RKO (cell line): ENCODE measurements around the gene CNGB1.
A peak's percentile ranks its signal among the peaks of the same experiment; 100 is the strongest.
"Not testable (repeated sequence)": the region's sequence is repeated elsewhere in the genome, so short reads cannot be mapped to it uniquely, and the experiment has no call there.

Experiments
- DNase-seq: peaks from one replicate; pipeline ENCODE4 v3.0.0-alpha.2; 2016; ENCODE audit warnings: low spot score

CNGB1 gene

DNA sequence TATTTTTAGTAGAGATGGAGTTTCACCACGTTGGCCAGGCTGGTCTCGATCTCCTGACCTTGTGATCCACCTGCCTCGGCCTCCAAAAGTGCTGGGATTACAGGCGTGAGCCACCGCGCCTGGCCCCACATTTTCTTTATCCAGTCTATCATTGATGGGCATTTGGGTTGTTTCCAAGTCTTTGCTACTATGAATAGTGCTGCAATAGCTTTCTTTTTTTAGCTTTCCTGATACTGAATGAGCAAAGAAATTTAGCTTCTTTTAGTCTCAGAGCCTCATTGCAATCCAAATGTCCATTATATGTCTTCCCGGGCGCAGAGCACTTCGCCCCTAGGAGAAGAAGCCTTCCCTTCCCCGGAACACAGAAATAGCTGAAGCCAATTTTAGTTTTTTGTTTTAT lies 112.9 kb downstream of the CNGB1 start:
- DNase-seq, result not testable (repeated sequence)

DNA sequence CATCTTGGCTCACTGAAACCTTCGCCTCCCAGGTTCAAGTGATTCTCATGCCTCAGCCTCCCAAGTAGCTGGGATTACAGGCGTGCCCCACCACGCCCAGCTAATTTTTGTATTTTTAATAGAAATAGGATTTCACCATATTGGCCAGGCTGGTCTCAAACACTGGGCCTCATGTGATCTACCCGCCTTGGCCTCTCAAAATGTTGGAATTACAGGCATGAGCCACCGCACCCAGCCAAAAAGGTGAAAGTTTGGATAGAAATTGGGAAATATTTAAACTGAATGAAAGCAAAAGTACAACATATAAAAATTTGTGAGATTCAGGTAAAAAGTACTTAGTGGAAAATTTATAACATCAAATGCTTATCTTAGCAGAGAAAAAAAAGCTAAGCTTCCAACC lies 115.7 kb downstream of the CNGB1 start:
- DNase-seq, result no peak

DNA sequence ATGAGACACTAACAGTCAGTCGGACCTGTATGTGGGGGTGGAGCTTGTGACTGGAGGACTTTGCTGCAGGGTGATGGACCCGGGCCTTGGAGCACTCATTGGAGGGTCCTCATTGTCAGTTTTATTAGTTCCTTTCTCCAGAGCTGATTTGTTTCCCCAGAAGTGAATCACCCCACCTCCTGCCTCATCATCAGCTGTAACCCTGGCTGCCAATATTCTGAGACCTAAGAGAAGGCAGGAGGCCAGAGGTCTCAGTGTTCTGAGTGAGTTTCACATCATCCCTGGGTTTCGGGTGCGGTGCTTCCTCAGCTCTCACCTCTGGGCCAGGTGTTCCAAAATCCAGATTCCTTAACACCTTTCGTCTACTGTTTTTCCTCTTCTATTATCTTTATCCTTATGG lies 118.7 kb downstream of the CNGB1 start:
- DNase-seq, result no peak

DNA sequence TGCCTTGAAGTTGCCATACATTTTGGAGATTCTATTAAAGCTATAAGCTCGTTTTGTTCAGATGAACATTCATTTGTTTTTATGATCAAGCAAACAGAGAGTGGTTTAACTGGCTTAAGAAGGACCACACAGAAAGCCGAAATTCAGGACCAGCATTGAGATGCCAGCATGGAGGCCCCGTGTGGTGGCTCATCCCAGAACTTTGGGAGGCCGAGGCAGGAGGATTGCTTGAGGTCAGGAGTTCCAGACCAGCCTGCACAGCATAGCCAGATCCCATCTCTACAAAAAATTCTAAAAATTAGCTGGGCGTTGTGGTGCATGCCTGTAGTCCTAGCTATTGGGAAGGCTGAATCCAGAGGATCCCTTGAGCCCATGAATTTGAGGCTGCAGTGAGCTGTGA lies 122.7 kb downstream of the CNGB1 start:
- no peak for DNase-seq

DNA sequence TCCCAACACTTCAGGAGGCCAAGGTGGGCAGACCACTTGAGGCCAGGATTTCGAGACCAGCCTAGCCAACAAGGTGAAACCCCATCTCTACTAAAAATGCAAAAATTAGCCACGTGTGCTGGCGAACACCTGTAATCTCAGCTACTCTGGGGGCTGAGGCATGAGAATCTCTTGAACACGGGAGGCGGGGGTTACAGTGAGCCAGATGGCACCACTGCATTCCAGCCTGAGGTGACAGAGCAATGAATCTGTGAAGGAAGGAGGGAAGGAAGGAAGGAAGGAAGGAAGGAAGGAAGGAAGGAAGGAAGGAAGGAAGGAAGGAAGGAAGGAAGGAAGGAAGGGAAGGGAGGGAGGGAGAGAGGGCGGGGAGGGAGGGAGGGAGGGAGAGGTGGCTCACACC lies 124.0 kb downstream of the CNGB1 start:
- DNase-seq, result not testable (repeated sequence)

DNA sequence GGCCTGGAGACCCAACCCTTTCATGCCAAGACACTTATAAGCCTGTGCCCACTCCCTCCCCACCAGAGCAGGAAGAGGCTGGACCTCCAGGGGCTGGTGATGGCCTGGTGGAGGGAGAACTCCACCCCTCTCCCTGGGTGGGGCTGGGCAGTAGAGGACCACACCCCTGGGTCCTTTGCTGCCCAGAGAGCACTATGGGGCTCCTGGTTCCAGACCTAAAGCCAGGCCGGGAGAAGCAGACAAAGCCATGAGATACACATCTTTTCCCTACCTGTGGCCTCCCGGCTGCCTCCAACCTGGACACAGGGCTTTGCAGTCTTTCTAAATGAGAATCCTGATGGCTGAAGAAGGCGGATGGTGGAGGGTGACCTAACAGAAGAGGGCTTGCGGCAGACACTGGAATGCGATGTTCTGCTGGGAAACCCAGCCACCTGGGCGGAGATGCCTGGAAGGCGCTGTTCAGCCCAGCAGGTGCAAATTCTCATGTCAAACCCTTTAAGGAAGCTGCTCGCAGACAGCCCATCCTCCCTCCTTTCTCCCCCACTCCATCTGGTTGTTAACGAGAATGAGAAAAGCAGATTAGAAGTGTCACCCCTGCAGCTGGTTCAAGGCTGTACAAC lies 124.7 kb downstream of the CNGB1 start:
- DNase-seq, result no peak

DNA sequence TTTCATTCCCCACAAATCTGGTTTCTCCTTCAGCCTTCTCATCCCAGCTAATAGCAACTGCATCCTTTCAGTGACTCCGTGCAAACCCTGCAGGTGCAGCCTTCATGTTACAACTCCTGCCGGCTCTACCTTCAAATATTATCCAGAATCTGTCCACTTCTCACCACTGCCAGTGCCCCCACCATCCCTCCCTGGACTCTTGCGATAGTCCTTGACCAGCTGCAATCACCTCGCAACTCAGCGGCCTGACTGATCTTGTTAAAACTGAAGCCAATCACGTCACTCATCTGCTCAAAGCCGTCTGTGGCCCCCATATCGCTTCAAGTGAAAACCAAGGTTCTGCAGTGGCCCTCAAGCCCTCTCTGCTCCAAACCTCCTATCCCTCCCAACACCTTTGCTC lies 125.8 kb downstream of the CNGB1 start:
- DNase-seq, result no peak

DNA sequence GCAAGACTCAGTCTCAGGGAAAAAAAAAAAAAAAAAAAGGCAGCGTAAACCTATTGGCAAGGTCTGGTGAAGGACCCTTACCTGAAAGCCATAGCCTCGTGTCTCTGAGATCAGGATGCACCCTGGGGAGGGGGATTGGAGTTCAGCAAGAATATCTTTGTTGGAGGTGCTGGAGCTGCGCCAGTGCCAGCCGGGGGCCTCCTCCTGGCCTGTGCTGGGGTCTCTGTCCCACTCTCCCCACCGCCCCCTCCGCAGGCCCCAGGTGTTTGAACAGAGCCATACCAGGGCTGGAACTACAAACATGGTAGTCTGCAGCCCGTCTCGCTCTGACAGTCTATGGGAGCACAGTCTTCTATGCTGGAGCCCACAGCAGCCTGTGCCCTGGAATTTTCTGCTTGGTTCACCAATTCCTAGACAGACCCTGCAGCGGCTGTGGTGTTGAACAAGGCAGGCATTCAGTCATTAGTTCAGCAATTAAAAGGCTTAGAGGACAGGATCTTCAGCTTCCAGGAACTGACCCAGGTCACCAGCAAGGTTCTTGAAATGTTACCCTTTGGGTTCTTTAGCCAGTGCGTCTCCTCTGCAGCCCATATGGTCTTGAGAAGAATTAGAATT lies 126.4 kb downstream of the CNGB1 start:
- DNase-seq, result no peak

DNA sequence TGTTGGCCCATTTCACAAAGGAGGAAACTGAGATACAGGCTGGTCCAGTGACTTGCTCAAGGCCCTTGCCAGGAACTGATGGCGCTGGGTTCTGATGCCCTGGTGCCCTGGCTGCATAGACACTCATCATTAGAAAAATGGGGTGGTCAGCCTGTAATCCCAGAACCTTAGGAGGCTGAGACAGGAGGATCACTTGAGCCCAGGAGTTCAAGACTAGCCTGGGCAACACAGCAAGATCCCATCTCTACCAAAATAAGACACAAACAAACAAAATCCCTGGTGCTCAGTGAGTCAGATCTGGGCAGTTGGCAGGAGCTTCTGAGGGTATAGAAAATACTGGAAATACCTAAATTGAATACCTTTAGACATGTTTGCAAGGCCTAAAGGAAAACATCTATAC lies 127.5 kb downstream of the CNGB1 start:
- DNase-seq, result no peak

DNA sequence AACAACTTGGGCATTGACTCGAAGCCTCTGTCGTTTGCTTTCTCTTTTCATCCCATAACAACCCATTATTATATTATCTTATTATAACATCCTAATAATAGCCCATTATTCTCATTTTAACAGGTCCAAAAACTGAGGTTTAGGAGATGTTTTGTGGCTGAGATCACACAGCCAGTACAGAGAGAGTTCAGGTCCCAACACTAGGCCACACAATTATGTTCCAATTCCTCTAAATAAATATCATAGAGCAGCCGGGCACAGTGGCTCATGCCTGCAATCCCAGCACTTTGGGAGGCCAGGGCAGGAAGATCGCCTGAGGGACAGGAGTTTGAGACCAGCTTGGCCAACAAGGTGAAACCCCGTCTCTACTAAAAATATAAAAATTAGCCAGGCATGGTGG lies 128.3 kb downstream of the CNGB1 start:
- DNase-seq, result no peak

DNA sequence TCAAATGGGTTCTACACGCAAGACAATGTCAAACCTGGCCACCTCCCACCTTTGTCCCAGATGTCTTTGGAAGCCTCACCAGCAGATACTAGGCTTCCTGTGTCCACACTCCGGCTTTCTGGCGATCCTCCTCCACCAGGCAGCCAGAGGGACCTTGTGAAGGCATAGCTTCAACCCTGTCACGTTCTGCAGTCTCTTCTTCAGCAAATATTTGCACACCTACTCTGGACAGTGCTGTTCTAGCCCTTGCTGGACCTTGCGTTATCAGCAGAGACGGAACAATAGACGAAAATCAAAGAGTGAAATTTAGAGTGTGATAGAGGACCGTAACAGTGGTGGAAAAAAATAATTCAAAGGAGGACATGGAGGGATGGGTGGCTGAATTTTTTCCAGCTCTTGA lies 130.1 kb downstream of the CNGB1 start:
- no peak for DNase-seq

DNA sequence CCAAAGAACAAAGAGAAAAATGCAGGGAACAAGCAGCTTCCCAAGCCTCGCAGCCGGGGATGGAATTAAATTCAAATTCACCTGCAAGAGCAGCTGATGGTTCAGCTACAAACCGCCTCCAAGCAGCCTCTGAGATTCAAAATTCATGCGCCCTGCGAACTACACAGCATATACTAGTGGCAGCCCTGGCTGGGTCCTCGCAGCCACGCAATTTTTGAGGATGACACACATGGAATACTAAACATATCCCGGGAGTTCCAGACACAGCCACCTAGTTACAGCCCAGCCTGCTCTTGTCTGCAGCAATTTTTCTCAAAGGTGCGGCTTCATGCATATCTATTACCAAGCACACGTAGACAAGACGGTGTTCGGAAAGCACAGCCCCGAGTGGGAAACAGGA lies 132.8 kb downstream of the CNGB1 start:
- no peak for DNase-seq

DNA sequence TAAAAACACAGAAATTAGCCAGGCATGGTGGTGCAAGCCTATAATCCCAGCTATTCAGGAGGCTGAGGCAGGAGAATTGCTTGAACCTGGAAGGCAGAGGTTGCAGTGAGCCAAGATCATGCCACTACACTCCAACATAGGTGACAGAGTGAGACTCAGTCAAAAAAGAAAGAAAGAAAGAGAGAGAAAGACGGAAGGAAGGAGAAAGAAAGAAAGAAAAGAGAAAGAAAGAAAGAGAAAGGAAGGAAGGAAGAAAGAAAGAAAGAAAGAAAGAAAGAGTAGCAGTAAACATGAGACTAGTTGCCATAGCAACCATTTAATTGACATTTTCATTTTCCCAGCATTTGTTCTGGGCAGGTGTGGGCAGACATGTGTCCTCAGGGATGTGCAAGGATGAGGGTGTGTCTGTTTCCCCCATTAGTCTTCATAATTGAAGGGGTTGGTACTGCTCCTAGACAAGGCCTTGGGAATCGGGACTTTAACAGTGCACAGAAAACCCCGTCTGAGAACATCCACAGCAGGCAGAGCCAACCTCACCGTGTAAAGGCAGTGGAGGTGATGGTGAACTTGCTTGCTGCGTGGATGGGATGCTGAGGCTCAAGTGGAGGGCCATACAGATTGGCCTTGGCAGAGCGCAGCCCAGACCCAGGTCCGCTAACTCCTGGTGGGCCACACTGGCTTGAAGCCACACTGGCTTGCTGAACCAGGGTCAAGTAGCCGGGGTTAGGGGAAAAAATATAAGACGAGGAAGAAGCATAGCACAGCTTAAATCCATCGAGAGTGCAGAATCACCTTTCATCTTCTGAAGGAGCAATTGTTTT lies 133.4 kb downstream of the CNGB1 start:
- DNase-seq, result no peak

DNA sequence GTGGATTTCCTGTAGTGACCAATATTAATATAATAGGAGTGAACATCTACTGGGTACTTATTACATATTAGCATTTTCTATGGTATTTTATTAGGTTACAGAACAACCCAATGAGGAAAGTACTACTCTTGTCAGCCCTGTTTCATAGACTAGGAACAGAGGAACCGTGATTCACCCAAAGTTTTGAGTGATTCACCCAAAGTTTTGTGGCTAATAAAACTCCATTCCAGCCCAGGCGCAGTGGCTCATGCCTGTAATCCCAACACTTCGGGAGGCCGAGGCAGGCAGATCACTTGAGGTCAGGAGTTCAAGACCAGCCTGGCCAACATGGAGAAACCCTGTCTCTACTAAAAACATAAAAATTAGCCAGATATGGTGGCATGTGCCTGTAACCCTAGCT lies 135.5 kb downstream of the CNGB1 start:
- peak; percentile 74 for DNase-seq

DNA sequence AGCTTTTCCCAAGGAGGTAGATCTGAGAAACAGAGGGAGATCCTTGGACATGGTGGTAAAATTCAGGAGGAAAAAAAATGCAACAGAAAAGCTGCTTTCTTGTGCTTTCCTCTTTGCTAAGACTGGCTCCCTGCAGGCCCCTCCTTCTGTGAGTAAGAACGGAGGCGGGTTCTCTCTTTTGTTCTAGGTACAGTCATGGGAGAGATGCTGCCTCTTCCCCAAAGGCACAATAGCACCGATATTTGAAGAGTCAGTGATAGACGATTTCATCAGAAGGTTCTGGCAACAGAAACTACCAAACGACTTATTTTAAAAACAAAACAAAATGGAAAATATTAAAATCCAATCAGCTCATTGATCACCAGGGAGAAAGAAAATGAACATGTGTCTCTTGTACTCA lies 136.0 kb downstream of the CNGB1 start:
- peak; percentile 65 for DNase-seq
